HG02938 (cell line): ENCODE measurements around the gene PRMT7.

Source experiments
- ATAC-seq: cut with Tn5 transposase; IDR thresholded peaks from one replicate; pipeline ENCODE4 v1.9.1; 2021; ENCODE audit warnings: mild to moderate bottlenecking, moderate library complexity; ENCODE audit not compliant: unreplicated experiment

PRMT7 gene

DNA sequence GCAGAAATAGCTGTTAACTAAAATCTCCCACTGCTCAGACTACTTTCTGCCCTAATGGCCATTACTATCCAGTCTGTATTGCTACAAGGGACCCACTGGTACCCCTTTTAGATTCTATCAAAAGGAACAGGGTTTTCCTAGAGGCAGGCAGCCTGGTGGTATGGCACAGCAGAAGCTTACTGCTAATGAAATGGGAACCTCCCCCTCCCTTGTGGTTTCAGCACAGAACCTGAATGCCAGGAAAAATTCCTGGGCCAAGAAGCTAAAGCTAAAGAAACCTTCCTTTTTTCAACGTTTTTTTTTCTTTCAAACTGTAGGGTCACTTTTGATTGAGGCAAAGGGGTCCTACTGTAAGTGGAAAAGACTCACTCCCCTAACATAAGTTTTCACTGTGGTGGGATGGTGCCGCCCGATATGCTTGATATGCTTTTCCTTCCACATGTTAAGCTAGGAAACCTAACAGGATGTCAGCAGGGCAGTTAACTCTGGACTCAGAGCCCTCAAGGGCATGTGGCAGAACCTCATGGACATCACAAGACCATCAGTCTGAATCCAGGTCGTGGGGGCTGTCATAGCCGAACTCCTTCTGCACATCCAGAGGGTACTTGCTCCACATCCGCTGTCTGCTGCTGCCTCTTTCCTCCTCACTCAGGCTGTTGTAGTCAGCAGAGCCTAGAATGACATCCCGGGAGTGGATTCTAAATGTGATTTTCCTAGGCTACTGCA, 9.9 kb upstream of the PRMT7 start:
- no peak for ATAC-seq

DNA sequence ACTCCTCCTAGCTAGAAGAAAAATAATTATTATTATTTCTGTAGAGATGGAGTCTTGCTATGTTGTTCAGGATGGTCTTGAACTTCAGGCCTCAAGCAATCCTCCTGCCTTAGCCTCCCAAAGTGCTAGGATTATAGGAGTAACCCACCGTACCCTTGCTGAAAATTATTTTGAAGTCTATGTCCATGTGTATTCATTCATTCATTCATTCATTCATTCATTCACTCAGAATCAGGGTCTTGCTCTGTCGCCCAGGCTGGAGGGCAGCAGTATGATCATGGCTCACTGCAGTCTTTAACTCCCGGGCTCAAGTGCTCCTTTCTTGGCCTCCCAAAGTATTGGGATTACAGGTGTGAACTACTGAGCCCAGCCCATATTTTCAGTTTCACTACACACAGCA, 4.2 kb upstream of the PRMT7 start:
- no peak for ATAC-seq

- no peak for ATAC-seq
Observed at GRCh38 chr16:68309799-68310198, 1.0 kb upstream of the PRMT7 start.

- ATAC-seq = peak; percentile 8
Observed at GRCh38 chr16:68310437-68310773, 414 bp upstream of the PRMT7 start.

GRCh38 chr16:68313116-68313515, 2.3 kb downstream of the PRMT7 start:
- no peak for ATAC-seq

GRCh38 chr16:68319185-68319908, 8.5 kb downstream of the PRMT7 start:
- no peak for ATAC-seq

- ATAC-seq = no peak
Observed at GRCh38 chr16:68324336-68324735, 13.5 kb downstream of the PRMT7 start.

DNA sequence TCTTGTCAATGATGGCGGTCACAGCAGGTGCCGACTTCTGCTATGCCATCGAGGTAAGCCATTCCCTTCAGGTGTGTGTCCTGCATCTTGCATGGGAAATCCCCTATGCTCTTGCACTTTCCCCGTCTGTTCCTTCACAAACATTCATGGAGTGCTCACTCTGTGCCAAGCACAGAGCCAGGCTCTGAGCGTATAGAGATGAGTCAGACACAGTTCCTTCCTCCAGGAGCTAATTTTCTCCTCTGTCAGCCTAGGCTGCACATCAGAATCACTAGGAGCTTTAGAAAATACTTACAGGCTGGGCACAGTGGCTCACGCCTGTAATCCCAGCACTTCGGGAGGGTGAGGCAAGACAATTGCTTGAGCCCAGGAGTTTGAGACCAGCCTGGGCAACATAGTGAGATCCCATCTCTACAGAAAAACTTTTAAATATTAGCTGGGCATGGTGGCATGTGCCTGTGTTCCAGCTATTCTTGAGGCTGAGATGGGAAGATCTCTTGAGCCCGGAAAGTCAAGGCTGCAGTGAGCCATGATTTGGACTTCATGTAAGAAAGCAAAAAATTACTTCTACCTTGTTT, 14.1 kb downstream of the PRMT7 start:
- ATAC-seq = no peak

DNA sequence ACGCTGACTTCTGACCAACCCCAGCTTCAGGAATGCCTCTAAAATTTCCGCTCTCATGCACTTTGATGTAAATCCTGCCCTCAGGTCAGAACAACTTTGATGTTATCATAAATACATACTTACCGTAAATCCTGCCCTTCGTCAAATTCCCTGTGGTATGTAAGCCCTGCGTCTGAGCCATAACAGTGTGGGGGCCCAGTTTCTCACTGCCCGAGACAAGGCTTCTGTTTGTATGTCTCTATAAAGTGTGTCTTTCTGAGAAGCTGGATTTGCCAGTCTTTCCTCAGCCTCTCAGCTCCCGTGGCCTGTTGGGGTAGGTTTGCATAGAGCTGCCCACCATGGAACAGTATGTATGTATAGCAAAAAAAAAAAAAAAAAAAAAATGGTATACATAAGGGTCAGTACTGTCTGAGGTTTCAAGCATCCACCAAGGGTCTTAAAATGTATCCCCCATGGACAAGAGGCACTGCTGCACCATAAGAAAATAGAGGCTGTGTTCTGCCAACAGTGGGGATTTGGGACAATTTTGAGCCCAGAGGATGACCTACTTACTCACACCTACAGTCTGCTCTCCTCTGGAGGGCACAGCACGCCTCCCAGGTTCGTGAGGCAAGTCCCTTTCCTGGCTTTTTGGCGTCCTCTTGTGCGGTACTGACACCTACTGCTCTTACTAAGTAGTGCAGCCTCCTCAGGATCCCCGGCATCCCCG, 17.5 kb downstream of the PRMT7 start:
- ATAC-seq = no peak

DNA sequence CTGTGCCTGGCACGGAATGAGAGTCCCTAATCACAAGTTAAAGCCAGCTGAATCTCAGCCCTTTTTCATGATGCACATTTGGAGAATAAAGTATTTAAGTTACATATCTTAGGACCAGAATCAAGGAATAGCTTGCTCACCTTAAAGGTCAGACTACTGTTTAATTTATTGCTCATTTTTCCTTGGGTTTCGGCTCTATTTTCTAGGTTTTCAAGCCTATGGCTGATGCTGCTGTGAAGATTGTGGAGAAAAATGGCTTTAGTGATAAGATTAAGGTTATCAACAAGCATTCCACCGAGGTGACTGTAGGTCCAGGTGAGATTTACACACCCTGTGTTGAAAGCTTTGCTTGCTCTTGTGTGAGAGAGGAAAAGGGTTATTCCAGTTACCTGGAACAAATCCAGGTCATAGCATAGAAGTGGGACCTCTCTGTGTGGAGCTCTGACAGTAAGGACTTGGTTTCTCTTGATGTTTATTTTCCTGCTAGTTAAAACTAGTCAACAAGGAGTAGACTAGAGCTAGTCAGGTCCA, 18.1 kb downstream of the PRMT7 start:
- ATAC-seq = no peak

GRCh38 chr16:68331879-68332410, 21.1 kb downstream of the PRMT7 start:
- ATAC-seq = no peak

GRCh38 chr16:68332411-68333121, 21.7 kb downstream of the PRMT7 start:
- no peak for ATAC-seq

DNA sequence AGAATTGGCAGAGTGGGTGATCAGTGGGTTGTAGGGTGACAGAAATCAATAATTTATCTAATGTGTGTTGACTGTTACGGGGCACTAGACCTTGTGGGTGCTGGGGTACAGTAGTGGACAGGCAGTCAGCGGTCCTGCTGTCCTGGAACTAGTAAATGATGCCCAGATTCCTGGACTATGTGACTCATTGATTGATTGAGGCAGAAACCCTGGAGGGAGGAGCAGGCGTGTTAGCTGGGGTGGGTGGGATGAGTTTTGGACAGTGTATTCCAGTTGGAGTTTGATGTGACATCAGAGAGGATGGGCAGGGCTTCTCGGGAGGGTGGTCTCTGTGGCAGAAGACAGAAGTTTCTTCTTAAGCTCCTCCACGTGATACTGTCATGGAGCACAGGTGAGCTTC, 24.4 kb downstream of the PRMT7 start:
- ATAC-seq = no peak

DNA sequence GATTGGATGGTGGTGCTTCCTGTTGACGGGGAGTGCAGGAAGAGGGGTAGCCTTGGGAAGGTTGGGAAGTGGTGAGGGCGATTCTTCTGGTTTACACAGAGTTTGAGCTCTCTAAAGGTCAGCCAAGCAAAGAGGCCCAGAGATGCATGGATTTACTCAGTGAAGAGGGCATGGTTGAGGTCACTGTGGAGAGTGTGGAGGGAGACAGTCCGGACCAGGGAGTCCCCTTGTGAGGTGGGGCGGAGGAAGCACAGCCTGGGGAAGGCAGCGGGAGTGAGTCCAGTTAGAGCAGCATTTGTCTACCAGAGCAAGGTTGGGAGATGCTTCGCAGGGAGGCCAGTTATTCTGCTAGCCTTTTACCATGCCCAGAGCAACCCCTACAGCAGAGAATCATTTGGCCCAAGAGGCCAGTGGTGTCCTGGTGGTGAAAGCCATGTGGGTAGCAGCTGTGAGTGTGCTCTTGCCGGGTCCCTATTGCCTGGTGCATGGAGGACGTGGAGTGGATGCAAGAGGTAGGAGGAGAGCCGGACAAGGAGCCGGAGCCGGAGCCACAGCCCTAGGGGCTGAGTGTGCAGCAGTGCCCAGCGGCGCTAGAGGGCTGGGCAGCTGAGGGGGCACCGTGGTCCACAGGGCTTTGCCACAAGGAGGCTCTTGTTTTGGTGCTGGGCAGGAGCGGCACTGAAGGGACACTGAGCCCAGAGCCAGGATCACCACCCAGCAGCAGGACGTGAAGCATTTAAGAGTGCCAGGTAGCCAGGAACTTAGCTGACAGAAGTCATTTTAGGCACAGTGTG, 27.7 kb downstream of the PRMT7 start:
- ATAC-seq = no peak

- no peak for ATAC-seq
Observed at GRCh38 chr16:68339214-68339613, 28.4 kb downstream of the PRMT7 start.

- no peak for ATAC-seq
Observed at GRCh38 chr16:68342620-68343019, 31.8 kb downstream of the PRMT7 start.

- ATAC-seq = no peak
Observed at GRCh38 chr16:68343137-68343536, 32.3 kb downstream of the PRMT7 start.

DNA sequence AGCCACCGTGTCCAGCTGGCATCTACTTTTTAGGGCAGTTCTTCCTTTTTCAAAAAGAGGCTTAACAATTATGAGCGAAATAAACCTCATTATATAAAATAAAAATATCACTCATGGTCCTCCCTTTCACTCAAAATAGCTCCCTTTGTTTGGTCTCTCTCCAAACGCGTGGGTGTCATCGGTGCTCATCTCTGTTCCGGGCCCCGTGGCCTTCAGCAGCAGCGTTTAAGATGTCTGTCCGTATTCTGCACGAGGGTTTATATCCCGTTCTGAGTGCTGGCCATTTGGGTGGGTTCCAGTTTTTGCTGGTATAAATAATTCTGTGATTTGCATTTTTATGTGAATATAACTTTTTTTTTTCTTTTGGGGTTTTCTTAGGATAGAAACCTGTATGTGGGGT, 33.4 kb downstream of the PRMT7 start:
- no peak for ATAC-seq

DNA sequence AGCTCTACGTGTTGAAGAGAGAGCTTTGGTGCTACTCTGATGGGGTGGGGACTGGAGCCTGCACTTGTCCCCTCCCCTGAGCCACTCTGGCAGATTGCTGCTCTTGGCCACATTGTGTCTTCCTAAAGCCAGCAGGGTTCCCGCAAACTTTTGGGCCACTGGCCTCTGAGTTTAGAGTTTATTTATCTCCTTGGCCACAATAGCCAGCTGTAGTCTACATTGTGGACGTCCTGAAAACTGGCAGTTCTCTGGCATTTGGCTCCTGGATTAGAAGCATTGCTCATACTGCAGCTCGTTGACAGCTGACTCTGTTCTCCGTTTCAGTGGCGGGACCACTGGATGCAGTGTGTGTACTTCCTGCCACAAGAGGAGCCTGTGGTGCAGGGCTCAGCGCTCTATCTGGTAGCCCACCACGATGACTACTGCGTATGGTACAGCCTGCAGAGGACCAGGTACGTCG, 34.6 kb downstream of the PRMT7 start:
- no peak for ATAC-seq
